ENCODE results near the gene C5orf58. TPM values are rescaled to one million over a fixed set of nuclear protein-coding genes. Genes with fewer than 3 reads are reported as not detected.

C5orf58 gene
- total RNA-seq, 2 experiments from 2014 or later = not detected

GRCh38 chr5:170206216-170206615 is 26.6 kb upstream of the C5orf58 start:
- no peaks in the 10 kb centered on the region for H3K36me3 ChIP-seq (ENCODE audit: insufficient read depth, low read length)
- no peaks in the 10 kb centered on the region for H3K9me3 ChIP-seq (ENCODE audit: control insufficient read depth in 1 of 2, insufficient read depth in 1 of 2, low read length in 2 of 2)
- intact Hi-C loops (cut with DNase I, micrococcal nuclease) = no loop called here
- no peak for DNase-seq
- H3K36me3 Mint-ChIP-seq (ENCODE audit: low read depth) = no peaks in the 10 kb centered on the region
- H3K4me3 Mint-ChIP-seq = no peak overlapping the region
- H3K4me1 ChIP-seq (ENCODE audit: insufficient read depth, low read length) = no peaks in the 10 kb centered on the region
- H3K4me1 Mint-ChIP-seq (ENCODE audit: low read depth) = no peaks in the 10 kb centered on the region
- CTCF ChIA-PET = no interaction called here
- no peak for ATAC-seq (ENCODE audit: poor library complexity)
- POLR2A ChIA-PET = no interaction called here
- no peaks in the 10 kb centered on the region for H3K27me3 ChIP-seq (ENCODE audit: control insufficient read depth in 1 of 2, insufficient read depth in 2 of 2, low read length in 2 of 2)
- no peaks in the 10 kb centered on the region for H3K9me3 Mint-ChIP-seq
- TF ChIP-seq CTCF (IDR thresholded peaks at IDR 0.05) = no peak
- H3K27ac Mint-ChIP-seq = no peak overlapping the region
- H3K27me3 Mint-ChIP-seq = peaks cover 28% of the 10 kb centered on the region
- H3K4me3 ChIP-seq (ENCODE audit: low read length) = no peak overlapping the region
- H3K27ac ChIP-seq (ENCODE audit: low read depth in 1 of 2, low read length in 2 of 2) = no peak overlapping the region

- Histone ChIP-seq H3K4me3 (ENCODE audit: low read length) (no peak overlapping the region), H3K27ac (ENCODE audit: low read depth in 1 of 2, low read length in 2 of 2) (no peak overlapping the region), H3K9me3 (ENCODE audit: control insufficient read depth in 1 of 2, insufficient read depth in 1 of 2, low read length in 2 of 2) (no peaks in the 10 kb centered on the region), H3K36me3 (ENCODE audit: insufficient read depth, low read length) (no peaks in the 10 kb centered on the region), H3K27me3 (ENCODE audit: control insufficient read depth in 1 of 2, insufficient read depth in 2 of 2, low read length in 2 of 2) (no peaks in the 10 kb centered on the region), H3K4me1 (ENCODE audit: insufficient read depth, low read length) (no peaks in the 10 kb centered on the region)
- Mint-ChIP-seq H3K4me1 (ENCODE audit: low read depth) (no peaks in the 10 kb centered on the region), H3K9me3 (no peaks in the 10 kb centered on the region), H3K27ac (no peak overlapping the region), H3K4me3 (no peak overlapping the region), H3K27me3 (peaks cover 32% of the 10 kb centered on the region), H3K36me3 (ENCODE audit: low read depth) (no peaks in the 10 kb centered on the region)
- POLR2A ChIA-PET = no interaction called here
- TF ChIP-seq CTCF (IDR thresholded peaks at IDR 0.05) = no peak
- no peak for ATAC-seq (ENCODE audit: poor library complexity)
- DNase-seq = no peak
- CTCF ChIA-PET = no interaction called here
- intact Hi-C loops (cut with DNase I, micrococcal nuclease) = no loop called here
These were observed 25.8 kb upstream of the C5orf58 start for GRCh38 chr5:170206958-170207357.

- no peaks in the 10 kb centered on the region for H3K4me1 Mint-ChIP-seq (ENCODE audit: low read depth)
- Histone ChIP-seq H3K4me3 (ENCODE audit: low read length) (no peak overlapping the region), H3K27ac (ENCODE audit: low read depth in 1 of 2, low read length in 2 of 2) (no peak overlapping the region), H3K36me3 (ENCODE audit: insufficient read depth, low read length) (no peaks in the 10 kb centered on the region), H3K4me1 (ENCODE audit: insufficient read depth, low read length) (no peaks in the 10 kb centered on the region), H3K27me3 (ENCODE audit: control insufficient read depth in 1 of 2, insufficient read depth in 2 of 2, low read length in 2 of 2) (no peaks in the 10 kb centered on the region), H3K9me3 (ENCODE audit: control insufficient read depth in 1 of 2, insufficient read depth in 1 of 2, low read length in 2 of 2) (no peaks in the 10 kb centered on the region)
- ATAC-seq (ENCODE audit: poor library complexity) = no peak
- DNase-seq = no peak
- H3K4me3 Mint-ChIP-seq = no peak overlapping the region
- H3K27me3 Mint-ChIP-seq = peaks cover 24% of the 10 kb centered on the region
- H3K9me3 Mint-ChIP-seq = no peaks in the 10 kb centered on the region
- intact Hi-C loops (cut with DNase I, micrococcal nuclease) = no loop called here
- TF ChIP-seq CTCF (IDR thresholded peaks at IDR 0.05) = no peak
- H3K27ac Mint-ChIP-seq = no peak overlapping the region
- no peaks in the 10 kb centered on the region for H3K36me3 Mint-ChIP-seq (ENCODE audit: low read depth)
- POLR2A ChIA-PET = no interaction called here
- CTCF ChIA-PET = no interaction called here
These were observed 21.0 kb upstream of the C5orf58 start for GRCh38 chr5:170211575-170212334.

Data from CD4-positive, alpha-beta T cell (primary cell).